Fibroblast of skin of left quadriceps (primary cell): Measurements from ENCODE around the gene RAC2.

Experiments used
- DNase-seq, 2 experiments: peaks; one replicate each; pipeline ENCODE4 v3.0.0-alpha.2; 2013; ENCODE audit warnings: low read depth in 2 of 2

Gene RAC2

GRCh38 chr22:37187891-37188761 lies 55.9 kb downstream of the RAC2 start, which contains the start of gene C1QTNF6:
C1QTNF6 (minus strand) TSS chr22:37188247; CDS start chr22:37188213, 34 bp downstream.
- DNase-seq, result peak; percentile 38 to 48

DNA sequence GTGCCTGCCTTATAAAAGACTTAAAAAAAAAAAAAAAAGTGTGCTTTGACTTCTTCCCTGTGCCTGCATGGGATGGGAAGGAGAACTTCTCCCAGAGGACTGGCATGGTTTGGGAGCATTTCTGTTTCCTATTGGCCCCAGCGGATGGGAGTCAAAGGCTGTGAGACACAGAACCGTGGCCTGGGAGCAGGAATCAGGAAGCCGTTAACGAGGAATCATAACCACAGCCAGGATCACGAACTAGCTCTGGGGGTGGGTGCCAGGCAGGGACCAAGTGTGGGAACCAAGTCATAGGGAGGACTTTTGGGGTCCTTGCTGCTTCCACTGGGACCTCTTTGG lies 56.5 kb downstream of the RAC2 start:
- DNase-seq, result no peak

DNA sequence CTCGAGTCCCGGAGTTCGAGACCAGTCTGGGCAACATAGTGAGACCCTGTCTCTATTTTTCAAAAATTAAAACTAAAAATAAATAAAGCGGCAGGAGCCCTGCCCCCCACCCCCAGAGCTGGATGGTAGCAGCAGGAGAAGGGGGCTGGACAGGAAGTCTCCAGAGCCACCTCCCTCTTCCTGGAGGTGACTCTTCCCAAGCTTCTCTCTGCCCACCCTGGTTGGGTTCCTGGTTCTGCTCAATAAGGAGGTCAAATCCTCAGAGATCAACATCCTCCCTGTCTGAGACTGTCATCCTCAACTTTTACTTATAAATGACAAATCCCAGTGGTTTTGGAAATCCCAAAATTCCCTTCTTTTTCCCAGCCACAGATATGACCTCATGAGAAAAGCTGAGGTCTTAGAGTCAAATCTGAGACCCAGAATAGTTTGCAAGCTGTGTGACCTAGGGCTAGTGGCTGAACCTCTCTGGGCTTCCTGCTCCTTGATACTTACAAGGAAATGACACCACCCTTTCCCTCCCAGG lies 57.0 kb downstream of the RAC2 start:
- no peak for DNase-seq

DNA sequence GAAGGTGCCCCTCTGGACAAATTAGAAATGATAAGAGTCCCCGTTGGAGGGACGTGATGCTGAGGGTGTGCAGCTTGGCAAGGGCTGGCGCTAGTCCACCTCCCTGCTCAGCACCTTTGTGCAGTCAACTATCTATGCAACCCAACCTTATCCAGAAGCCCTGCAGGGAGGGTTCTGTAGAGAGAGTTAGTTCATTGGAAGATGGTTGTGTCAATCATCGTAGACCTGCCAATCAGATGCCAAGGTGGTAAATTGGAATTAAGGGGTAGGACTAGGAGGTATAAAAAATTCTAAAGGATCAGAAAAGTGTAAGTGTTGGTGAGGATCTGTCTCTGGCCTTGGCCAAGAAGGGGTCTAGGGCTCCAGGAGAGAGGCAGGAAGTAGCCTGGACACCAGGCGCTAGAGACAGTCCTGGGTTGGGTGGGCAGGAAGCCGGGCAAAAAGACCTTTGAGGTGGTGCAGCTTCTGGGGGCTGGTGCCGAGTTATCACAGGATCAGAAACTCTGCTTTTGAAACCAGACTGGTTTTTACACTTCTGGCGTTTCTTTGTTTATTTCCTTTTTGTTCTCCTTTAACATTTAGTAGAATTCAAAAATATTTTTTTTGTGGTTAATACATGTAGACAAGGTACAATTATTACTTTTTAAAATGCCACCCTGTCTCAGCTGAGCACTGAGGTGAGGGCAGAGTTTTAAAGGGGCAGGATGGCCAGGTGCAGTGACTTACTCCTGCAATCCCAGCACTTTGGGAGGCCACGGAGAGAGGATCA lies 57.7 kb downstream of the RAC2 start:
- peak; percentile 66 to 68 for DNase-seq

DNA sequence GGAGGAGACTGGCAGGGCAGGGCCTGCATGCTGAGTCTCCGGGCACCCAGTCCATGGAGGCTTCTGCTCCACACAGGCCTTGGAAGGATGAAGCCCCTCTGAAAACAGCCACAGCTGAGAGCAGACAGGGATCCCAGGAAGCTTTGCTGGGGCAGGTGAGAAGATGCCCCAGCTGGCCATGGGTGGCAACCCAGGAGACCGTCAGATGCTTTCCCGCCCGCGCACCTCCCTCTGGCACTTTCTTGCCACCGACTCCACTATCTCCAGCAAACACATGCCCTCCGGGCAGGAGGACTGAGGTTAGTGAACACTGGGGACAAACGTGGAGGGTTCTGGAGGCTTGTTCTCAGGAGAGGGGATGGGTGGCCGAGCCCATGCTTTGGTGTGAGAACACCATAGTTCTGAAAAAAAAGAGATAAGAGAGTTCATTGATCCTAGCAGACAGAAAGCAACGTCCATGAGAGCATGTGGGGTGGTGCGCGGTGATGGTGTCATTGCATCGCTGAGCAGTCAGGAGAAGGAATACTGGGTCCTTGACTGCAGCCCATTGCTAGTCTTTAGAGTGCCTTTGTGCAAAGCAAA lies 58.3 kb downstream of the RAC2 start:
- DNase-seq, result no peak

- DNase-seq, result no peak
Measured at GRCh38 chr22:37184816-37185541, 59.1 kb downstream of the RAC2 start.

GRCh38 chr22:37184380-37184755 lies 59.7 kb downstream of the RAC2 start:
- no peak for DNase-seq

DNA sequence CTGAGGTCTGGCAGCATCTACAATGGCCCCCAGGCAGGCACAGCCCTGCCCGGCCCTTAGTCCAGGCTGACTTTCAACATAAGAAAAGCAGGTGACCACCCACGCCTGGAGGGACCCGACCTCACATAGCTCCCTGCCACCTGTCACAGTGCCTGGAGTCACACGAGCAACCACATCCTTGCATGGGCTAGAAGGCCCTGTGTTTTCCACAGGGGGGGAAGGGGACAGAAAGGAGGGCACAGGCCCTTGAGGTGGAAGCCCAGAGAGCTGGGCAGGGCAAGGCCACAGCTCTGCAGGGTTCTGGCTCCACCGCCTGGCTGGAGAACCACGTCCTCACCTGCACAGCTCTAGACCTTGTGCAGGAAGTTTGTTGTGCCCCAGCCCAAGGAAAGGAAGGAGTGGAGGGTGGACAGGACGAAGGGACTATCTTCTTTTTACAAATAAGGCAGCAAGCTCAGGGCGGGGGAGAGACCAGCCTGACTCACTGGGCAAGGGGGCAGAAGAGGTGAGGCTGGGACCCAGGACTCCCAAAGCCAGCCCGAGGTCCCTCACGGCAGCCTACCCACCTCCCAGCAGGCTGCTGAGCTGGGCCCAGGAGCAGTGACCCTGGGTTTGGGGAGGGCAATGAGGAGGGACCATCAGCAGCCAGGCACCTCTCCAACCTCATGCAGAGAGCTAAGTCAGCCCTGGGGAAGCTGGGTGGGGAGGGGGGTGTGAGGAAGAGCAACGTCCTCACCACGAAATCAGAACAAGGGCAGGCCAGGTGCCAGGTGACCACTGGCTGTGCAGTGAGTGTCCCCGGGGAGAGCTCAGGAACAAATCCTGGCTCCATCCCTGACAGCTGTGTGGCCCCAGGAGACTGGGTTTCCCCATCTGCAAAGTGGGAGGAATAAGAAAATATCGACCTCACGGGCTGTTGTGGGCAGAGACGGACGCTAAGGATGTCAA lies 60.4 kb downstream of the RAC2 start:
- no peak for DNase-seq

- DNase-seq, result no peak
Measured at GRCh38 chr22:37182949-37183245, 61.2 kb downstream of the RAC2 start.

- no peak for DNase-seq
Measured at GRCh38 chr22:37182101-37182948, 61.7 kb downstream of the RAC2 start.

GRCh38 chr22:37181681-37182080 lies 62.4 kb downstream of the RAC2 start:
- DNase-seq, result no peak

DNA sequence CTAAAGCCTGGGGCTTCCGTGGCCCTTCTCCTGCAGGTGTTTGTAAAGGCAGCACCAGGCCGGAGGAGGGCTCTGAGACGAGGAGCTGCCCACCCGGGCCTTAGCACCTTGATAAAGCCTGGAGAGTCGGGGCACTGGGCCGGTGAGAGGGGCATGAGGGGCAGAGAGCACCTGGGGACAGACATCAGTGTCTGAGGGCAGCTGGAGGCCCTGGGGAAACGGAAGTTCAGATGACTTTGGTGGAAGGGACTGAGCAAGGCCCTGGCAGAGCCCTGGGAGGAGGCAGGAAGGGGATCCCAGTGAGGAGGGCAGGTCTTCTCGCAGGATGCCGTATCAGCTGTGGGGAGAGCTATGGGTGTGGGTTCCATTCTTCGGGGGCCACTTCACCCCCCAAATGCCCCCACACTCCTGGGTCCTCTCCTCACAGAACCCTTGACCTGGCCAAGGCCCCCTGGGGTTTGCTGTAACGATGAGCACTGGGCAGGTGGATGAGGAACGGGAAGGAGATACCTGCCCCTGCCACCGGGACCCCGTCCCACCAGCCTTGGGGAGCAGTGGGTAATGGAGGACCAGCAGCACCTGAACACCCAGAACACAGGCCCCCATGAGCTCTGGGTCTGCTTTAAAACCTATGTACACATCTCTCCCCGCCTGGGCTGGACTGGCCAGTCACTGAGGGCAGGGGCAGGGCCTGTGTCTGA lies 63.4 kb downstream of the RAC2 start:
- DNase-seq, result no peak

DNA sequence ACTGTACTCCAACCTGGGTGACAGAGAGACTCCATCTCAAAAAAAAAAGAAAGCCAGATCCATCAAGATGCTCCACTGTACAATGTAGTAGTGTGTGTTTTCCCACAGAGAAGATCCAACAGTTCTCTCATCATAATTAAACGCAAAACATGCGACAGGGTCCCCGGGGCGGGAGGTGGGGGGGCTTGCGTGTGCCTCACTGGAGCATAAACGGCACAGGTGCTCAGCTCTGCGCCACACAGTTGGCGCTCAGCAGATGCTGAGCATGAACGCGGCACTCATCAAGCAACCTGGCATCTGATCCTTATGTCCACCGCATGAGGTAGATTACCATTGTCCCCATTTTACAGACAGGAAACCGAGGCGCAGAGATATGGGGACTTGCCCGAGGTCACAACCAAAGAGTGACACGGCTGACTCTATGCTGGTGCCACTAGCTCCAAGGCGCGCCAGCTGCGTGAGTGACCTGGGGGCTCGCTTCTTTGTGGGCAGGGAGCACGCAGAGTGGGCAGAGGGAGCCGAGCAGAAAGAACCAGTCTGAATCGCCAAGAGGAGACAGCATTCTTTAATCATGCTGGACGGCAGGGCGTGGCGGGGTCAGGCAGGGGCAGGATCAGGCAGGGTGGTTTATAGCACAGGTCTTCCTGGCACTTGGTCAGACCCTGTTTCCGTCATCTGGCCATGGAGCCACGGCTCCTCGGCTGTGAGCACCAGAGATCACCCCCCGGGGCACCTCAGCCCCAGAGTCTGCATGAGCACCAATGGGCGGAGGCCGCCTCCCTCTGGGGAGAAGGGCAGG lies 64.2 kb downstream of the RAC2 start:
- DNase-seq, result no peak

- DNase-seq, result no peak
Measured at GRCh38 chr22:37179126-37179470, 65.0 kb downstream of the RAC2 start.

- DNase-seq, result no peak
Measured at GRCh38 chr22:37178350-37179125, 65.5 kb downstream of the RAC2 start.

DNA sequence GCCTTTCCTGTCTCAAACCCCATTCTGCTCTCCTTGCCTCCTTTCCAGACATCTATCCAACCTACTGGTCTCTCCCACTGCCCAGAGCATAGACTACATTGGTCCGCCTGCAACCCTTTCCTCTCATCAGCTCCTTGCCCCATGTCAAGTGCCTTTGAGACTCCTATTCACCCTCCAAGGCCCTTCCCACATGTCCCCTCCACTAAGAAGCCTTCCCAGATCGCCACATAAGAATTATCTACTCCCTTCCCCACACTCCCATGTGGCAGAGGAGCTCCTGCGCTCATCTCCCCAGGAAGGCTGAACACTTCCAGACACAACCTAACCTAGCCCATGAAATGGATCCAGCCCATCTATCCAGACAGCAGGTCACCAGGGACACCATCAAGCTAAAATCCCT lies 66.3 kb downstream of the RAC2 start:
- no peak for DNase-seq

GRCh38 chr22:37177221-37177620 lies 66.8 kb downstream of the RAC2 start:
- DNase-seq, result no peak
